Endodermal cell (in vitro differentiated cells): ENCODE measurements around the gene RCOR1. TPM values are rescaled to one million over a fixed set of nuclear protein-coding genes. Genes with fewer than 3 reads are reported as not detected.

ENCODE experiments used
- DNase-seq: peaks from one replicate; pipeline ENCODE4 v3.0.0-alpha.2; 2017
- H3K27ac ChIP-seq: 2 replicates; pipeline ENCODE4 v1.5.1; 2013; ENCODE audit warnings: mild to moderate bottlenecking, low read depth, low read length, moderate library complexity
- H3K27me3 ChIP-seq: 2 replicates; pipeline ENCODE4 v1.6.1; 2013; ENCODE audit warnings: mild to moderate bottlenecking, low read length, moderate library complexity; ENCODE audit not compliant: insufficient read depth, control insufficient read depth, poor library complexity, severe bottlenecking
- H3K36me3 ChIP-seq: 2 replicates; pipeline ENCODE4 v1.7.0; 2013; ENCODE audit warnings: mild to moderate bottlenecking, low read length, moderate library complexity; ENCODE audit not compliant: control insufficient read depth, insufficient read depth
- H3K4me1 ChIP-seq: one replicate; pipeline ENCODE4 v1.7.0; 2013; ENCODE audit warnings: low read length; ENCODE audit not compliant: control insufficient read depth, insufficient read depth
- H3K4me3 ChIP-seq: 2 replicates; pipeline ENCODE4 v1.5.1; 2013; ENCODE audit warnings: mild to moderate bottlenecking, low read length, moderate library complexity
- H3K9ac ChIP-seq: 2 replicates; pipeline ENCODE4 v1.6.1; 2013; ENCODE audit warnings: mild to moderate bottlenecking, low read length, moderate library complexity; ENCODE audit not compliant: poor library complexity, severe bottlenecking; ENCODE audit errors: extremely low read depth
- H3K9me3 ChIP-seq: 2 replicates; pipeline ENCODE4 v1.6.1; 2013; ENCODE audit warnings: mild to moderate bottlenecking, low read length, moderate library complexity; ENCODE audit not compliant: control insufficient read depth
- H3K27ac Mint-ChIP-seq: 2 replicates; pipeline ENCODE4 v1.8.0; 2020; ENCODE audit warnings: mixed read lengths
- H3K27me3 Mint-ChIP-seq: 2 replicates; pipeline ENCODE4 v1.8.0; 2021; ENCODE audit warnings: mild to moderate bottlenecking, mixed read lengths; ENCODE audit not compliant: insufficient read depth
- H3K36me3 Mint-ChIP-seq: 2 replicates; pipeline ENCODE4 v1.8.0; 2020; ENCODE audit warnings: low read depth, mixed read lengths
- H3K4me1 Mint-ChIP-seq: 2 replicates; pipeline ENCODE4 v1.8.0; 2020; ENCODE audit warnings: mixed read lengths
- H3K4me3 Mint-ChIP-seq: 2 replicates; pipeline ENCODE4 v1.8.0; 2020; ENCODE audit warnings: mild to moderate bottlenecking, moderate library complexity, mixed read lengths
- H3K9me3 Mint-ChIP-seq: 2 replicates; pipeline ENCODE4 v1.8.0; 2020; ENCODE audit warnings: mild to moderate bottlenecking, mixed read lengths
- CTCF ChIP-seq: fragments of 200-600 bp; sonication (generic); conservative IDR thresholded peaks from 2 replicates; pipeline ENCODE4 v1.5.0; 2021; ENCODE audit warnings: antibody characterized with exemption, mild to moderate bottlenecking
- WGBS, 2 experiments: methylation state at CpG; one replicate each; pipeline versions ENCODE4 v1.1.5 to v1.1.7; 2013; ENCODE audit warnings: missing lambda C conversion rate in 2 of 2, mixed read lengths in 1 of 2; ENCODE audit not compliant: insufficient coverage in 1 of 2, insufficient read length in 1 of 2; 5-methylcytosine and 5-hydroxymethylcytosine counted together
- total RNA-seq, 2 donors: library from RNA; stranded (reverse); fragmentation: NEBNext Ultra II Directional in 1 of 2; extraction: Animal tissue kit (Norgen Biotek cat#: 25700) in 1 of 2; gene quantifications; 2 replicates in 1 of 2; 3 replicates in 1 of 2; pipeline ENCODE4 v1.2.1, GENCODE V29; 2021

RCOR1 gene
- total RNA-seq, 2 donors from 2014 or later, result 30.3 to 31.5 TPM

GRCh38 chr14:102608064-102608446 is 15.6 kb downstream of the RCOR1 start:
- H3K4me1 ChIP-seq, result no peaks in the 10 kb centered on the region
- H3K36me3 Mint-ChIP-seq, result peaks cover 21% of the 10 kb centered on the region
- WGBS, 2 experiments, result 97 to 100% methylated on average over 3 to 4 of the region's 4 CpGs

GRCh38 chr14:102610968-102611811 is 18.7 kb downstream of the RCOR1 start:
- H3K36me3 Mint-ChIP-seq, result peaks cover 21% of the 10 kb centered on the region
- H3K9ac ChIP-seq, result no peak overlapping the region

More at GRCh38 chr14:102608064-102608446, 15.6 kb downstream of the RCOR1 start:
- Histone ChIP-seq H3K36me3 (peaks cover 5% of the 10 kb centered on the region), H3K9me3 (no peaks in the 10 kb centered on the region), H3K27me3 (no peaks in the 10 kb centered on the region), H3K9ac (no peak overlapping the region), H3K4me3 (no peak overlapping the region), H3K27ac (no peak overlapping the region)
- Mint-ChIP-seq H3K4me3 (no peak overlapping the region), H3K9me3 (no peaks in the 10 kb centered on the region), H3K27me3 (no peaks in the 10 kb centered on the region), H3K4me1 (no peaks in the 10 kb centered on the region), H3K27ac (no peak overlapping the region)
- no peak for TF ChIP-seq CTCF
- no peak for DNase-seq

GRCh38 chr14:102616318-102616717 is 23.9 kb downstream of the RCOR1 start:
- Histone ChIP-seq H3K27me3 (no peaks in the 10 kb centered on the region), H3K9me3 (no peaks in the 10 kb centered on the region), H3K4me3 (no peak overlapping the region), H3K4me1 (no peaks in the 10 kb centered on the region), H3K36me3 (peaks cover 15% of the 10 kb centered on the region), H3K27ac (no peak overlapping the region), H3K9ac (no peak overlapping the region)
- H3K27ac Mint-ChIP-seq, result no peak overlapping the region
- DNase-seq, result no peak
- TF ChIP-seq CTCF, result no peak
- H3K4me1 Mint-ChIP-seq, result no peaks in the 10 kb centered on the region
- no peak overlapping the region for H3K4me3 Mint-ChIP-seq
- no peaks in the 10 kb centered on the region for H3K27me3 Mint-ChIP-seq
- 86 to 97% methylated on average over 1 to 2 of the region's 2 CpGs for WGBS, 2 experiments
- no peaks in the 10 kb centered on the region for H3K9me3 Mint-ChIP-seq
- peaks cover 23% of the 10 kb centered on the region for H3K36me3 Mint-ChIP-seq

More at GRCh38 chr14:102610968-102611811, 18.7 kb downstream of the RCOR1 start:
- Mint-ChIP-seq H3K27ac (no peak overlapping the region), H3K27me3 (no peaks in the 10 kb centered on the region), H3K4me1 (no peaks in the 10 kb centered on the region), H3K4me3 (no peak overlapping the region), H3K9me3 (no peaks in the 10 kb centered on the region)
- Histone ChIP-seq H3K27me3 (no peaks in the 10 kb centered on the region), H3K4me3 (no peak overlapping the region), H3K4me1 (no peaks in the 10 kb centered on the region), H3K27ac (no peak overlapping the region), H3K36me3 (peaks cover 5% of the 10 kb centered on the region), H3K9me3 (no peaks in the 10 kb centered on the region)
- no peak for DNase-seq
- TF ChIP-seq CTCF, result no peak
- WGBS, 2 experiments, result 85 to 86% methylated on average over 4 to 5 of the region's 5 CpGs
